HPDE6-E6E7 (cell line): Measurements from ENCODE around the gene TTC23.
A peak's percentile ranks its signal among the peaks of the same experiment; 100 is the strongest.

Experiments used
- DNase-seq: peaks from one replicate; pipeline ENCODE4 v3.0.0; 2011; ENCODE audit warnings: missing footprints; ENCODE audit errors: extremely low spot score

TTC23 gene

GRCh38 chr15:99138491-99138982 lies 110.8 kb downstream of the TTC23 start:
- no peak for DNase-seq

DNA sequence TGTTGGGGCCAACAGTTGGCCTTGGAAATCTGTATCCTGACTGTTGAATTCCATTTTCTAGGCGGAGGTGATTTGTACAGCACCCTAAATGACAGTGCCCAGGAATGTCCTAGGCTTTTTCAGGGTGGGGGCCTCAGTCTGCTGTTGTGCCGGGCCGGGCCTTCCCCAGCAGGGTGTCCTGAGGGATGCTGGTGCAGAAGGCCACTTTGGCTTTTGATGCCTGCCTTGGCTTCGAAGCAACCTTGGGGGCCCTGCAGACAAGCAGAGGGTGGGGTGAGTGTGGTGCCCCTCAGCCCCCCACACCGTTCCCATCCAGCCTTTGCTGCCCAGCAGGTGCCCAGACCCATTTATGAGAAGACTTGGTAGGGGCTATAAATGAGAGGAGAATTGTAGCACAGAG lies 111.5 kb downstream of the TTC23 start:
- no peak for DNase-seq

DNA sequence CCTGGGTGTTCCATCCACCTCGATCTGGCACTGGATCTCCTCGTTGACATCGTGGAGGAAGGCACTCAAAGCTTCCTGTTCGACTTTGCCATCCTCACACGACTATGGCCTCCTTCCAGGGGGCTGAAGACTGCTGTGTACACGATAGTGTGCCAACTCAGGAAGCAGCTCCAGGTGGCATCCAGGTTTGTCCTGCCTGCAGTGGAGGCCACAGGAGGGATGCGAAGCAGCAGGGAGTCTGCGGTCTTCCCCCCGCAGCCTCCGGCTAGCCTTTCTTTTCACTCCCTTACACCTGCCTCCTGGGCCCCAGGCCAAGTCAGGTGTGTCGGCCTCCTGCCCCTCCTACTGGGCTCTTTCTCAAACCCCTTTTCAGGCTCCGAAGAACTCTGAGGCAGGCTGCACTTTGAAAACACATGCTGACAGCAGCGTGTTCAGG lies 112.3 kb downstream of the TTC23 start:
- no peak for DNase-seq

DNA sequence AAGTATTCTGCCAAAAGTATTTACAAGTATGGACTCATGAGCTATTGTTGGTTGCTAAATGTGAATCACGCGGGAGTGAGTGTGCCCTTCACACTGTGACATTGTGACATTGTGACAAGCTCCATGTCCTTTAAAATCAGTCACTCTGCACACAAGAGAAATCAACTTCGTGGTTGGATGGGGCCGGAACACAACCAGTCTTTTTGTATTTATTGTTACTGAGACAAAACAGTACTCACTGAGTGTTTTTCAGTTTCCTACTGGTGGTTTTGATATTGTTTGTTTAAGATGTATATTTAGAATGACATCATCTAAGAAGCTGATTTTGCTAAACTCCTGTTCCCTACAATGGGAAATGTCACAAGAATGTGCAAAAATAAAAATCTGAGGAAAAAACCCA lies 114.2 kb downstream of the TTC23 start:
- DNase-seq, result no peak

GRCh38 chr15:99134317-99134821 lies 115.0 kb downstream of the TTC23 start:
- no peak for DNase-seq

DNA sequence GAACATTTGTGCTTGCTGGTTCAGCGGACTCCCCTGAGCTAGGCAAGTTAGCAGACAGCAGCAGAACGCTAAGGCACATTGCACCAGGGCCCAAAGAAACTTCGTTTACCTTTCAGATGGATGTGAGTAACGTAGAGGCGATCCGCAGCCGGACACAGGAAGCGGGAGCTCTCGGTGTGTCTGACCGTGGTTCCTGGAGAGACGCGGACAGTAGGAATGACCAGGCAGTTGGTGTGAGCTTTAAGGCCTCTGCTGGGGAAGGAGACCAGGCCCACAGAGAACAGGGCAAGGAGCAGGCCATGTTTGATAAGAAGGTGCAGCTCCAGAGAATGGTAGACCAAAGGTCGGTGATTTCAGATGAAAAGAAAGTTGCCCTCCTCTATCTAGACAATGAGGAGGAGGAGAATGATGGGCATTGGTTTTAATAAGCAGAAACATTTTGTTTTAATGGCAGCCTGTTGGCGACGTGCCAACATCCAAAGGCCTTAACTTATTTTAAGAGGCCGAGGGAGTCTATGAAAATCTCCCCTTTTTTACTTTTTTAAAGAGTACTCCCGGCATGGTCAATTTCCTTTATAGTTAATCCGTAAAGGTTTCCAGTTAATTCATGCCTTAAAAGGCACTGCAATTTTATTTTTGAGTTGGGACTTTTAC lies 116.6 kb downstream of the TTC23 start:
- no peak for DNase-seq

DNA sequence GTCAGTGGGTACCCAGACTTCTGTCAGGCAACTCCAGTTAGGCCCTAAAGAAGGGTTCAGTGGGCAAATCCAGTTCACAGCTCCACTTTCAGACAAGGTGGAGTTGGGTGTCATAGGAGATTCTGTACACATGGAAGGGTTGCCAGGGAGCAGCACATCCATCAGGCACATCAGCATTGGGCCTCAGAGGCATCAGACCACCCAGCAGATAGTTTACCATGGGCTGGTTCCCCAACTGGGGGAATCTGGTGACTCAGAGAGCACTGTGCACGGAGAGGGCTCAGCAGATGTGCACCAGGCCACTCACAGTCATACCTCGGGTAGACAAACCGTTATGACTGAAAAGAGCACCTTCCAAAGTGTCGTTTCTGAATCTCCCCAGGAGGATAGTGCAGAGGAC lies 117.3 kb downstream of the TTC23 start:
- no peak for DNase-seq

GRCh38 chr15:99131441-99132023 lies 117.8 kb downstream of the TTC23 start:
- DNase-seq, result no peak

GRCh38 chr15:99130765-99131440 lies 118.5 kb downstream of the TTC23 start:
- no peak for DNase-seq

- DNase-seq, result no peak
Measured at GRCh38 chr15:99130314-99130713, 119.1 kb downstream of the TTC23 start.

- DNase-seq, result no peak
Measured at GRCh38 chr15:99129644-99130043, 119.7 kb downstream of the TTC23 start.

DNA sequence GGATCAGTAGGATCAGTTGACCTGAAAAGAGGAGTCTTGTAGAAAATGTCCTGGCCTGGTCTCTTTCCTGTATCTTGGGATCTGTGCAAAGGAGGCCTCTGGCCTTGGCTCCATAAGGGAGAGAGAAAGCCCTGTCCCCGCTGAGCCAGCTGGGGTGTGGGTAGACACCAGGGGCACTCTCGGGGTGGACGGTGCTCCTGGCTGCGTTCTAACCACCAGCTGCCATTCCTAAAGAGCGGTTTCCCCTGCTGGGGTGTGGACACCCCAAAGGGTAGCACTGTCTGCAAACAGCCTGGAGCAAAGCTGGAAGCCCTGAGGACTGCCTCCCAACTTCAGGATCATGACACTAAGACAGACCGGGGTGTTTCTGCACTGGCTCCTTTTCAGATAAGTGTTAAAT lies 121.0 kb downstream of the TTC23 start:
- DNase-seq, result no peak

DNA sequence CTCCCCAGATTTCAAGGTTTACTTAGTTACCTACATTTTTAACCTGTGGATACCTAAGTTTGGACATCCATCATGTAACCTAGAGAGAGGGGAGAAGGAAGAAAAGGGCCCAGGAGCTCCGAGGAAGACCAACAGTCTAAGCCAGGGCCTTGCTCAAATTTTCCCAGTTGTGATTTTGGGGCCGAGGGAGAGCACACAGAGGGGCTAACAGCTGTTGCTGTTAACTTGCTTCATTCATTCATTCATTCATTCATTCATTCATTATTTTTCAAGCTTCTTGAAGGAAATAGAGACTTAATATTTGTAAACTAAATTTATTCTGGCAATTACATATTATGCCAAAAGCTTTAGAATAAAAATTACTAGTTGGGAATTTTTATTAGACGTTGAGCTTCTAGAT lies 121.6 kb downstream of the TTC23 start:
- DNase-seq, result no peak

DNA sequence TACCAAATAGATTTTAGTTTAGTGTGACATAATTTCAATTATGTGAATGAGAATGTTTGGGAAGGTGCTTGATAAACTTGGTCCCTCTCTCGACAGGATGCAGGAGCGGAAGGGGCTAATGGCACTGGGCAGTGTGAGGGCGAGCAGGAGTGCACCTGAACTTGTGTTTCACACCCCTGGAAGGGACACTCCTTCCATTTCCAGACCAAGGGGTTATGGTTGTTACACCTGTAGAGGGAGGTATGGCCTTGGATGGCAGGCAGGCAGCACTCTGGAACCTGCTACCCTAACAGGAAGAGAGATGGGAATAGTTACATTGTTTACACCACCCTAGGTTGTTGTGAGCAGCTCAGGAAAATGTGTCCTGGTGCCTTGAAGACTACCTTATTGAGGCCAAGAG lies 122.5 kb downstream of the TTC23 start:
- no peak for DNase-seq

DNA sequence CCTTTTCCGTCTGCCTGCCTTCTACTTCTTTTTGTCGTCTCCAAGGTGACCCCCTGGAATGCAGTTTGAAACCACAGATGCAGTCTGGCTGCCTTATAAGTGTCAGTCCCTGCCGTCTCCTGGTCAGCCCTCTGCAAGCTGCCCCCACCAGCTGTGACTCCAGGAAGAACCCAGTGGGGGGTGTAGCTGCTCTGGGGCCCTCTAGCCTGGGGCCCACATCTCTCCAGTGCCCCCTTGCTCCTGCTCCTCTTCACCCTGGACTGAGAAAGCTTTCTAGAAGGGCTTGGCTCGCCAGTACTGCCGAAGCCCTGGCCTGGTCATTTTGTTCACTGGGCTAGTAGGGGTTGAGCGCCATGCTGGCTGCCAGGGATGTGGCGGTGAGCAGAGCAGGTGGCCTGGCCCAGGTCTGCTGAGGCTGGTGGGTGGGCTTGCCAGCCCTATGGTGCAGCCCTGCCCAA lies 123.2 kb downstream of the TTC23 start:
- no peak for DNase-seq

DNA sequence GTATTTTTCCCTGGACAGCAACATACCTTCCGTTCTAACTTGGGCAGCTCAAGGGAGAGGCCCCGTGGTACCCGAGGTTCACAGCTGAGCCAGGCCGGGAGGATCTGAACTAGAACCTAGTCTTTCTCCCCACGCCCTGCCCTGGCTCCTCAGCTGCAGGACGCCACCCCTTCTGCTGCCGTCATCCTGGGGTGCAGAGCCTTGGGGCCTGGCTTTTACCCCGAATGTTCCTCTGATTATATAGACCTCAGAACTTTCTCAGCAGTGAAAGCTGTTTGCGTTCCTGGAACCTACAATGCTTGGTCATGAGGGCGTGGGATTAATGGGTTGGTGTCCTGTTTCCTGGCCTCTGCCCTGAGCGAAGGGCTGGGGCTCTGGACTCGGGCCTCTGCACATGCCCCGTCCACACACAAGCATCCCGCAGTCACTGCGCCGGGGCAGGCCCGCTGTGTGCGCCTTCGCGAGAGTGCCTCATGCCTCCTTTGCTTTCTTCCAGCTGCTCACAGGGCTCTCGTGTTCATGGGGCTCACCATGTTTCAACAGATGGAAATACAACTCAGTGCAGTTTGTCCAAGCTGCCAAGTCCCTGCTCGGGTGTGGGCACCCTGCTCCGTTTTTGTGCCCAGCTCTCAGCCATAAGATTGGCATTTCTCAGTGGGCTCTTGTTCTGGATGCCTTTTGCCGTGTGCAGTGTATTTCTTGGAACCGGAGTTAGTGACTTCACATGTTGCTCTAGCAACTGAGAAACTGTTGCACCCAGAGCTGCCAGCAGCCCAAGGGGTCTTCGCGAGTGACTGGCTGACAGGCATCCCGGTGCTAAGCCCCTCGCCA lies 124.1 kb downstream of the TTC23 start:
- DNase-seq, result no peak

DNA sequence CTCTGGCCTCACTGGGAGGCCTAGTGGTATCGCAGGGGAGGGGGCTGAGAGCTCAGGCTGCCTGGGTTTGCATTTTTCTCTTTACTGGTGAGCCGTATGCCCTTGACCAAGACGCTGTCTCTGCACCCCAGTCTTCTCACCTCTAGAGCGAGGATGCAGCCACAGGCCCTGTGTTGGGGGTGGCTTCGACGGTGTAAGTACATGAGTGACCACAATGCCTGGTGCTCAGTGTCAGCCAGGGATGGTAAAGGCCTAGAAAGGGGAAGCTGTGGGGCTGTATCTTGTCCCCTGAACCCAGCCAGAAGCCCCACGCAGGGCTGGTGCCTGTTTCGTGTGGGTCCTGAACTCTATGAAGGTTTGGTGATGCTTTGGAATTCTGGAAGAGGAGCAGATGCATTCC lies 124.7 kb downstream of the TTC23 start:
- no peak for DNase-seq

DNA sequence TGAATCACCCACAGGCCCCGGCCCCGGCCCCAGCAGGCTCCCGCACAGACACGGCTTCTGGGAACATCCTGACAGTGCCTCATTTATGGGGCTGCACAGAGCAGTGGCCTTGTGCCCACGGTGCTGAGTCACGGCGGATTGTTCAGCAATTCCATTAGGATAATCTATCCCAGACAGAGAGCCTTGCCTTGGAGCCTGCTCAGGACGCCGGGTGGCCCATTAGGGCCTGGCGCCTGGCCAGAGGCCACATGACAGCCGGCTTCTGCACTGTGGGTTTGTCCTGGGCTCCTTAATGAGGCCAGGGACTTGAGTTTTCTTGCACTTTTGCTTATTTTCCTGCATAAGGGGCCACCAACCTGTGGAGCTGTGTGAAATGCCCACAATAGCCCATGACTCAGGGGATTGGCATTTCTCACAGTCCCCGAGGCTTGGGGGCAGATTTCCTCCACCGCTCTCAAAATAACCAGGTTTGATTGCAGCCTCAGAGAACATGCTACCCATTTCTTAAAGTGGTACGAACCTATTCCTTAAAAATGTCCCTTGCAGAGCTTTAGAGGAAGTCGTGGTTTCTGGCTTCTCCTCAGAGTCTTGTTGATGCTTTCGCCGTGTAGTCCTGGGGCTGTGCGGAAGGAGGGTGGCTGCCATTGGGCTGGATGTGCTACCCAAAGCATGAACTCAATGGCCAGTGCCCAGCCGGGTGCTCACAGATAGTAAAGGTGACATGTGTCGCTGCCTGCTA lies 125.5 kb downstream of the TTC23 start:
- peak; percentile 64 for DNase-seq

DNA sequence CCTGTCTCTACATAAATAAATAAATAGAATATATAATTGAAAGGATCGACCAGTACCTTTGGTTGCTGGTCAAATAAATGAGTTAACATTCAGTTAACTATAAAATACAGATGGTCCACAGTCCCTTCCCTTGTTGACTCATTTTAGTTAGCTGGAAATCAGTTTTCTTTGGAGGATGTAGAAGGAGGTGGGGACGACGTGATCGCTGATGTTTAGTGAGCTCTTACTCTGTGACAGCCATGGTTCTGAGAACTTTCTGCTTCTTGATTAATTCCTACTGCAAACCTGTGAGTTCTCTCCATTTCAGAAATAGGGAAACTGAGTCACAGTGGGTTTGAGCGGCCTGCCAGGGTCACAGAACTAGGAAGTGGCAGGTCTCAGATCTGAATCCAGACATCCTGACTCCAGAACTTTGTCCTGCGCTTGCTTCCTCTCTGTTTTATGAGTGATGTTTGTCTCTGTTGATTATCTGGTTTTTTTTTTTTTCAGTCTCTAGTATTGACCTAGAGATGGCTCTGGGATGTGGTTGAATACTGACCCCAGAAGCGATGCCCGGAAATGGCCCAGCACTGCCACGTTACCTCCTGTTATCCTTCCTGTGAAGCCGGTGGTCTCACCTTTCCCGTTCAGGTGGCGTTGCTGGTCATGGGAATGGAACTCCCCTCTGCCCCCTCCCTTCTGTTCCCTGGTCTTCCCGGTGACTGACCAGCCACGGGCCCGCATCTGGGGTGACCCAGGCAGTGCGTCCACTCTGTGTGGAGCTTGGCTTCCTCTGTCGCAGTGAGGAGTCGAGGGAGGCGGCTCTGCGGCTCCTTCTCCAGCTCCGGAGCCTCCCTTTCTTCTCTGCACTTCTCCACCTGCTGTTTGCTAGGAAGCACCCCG lies 126.3 kb downstream of the TTC23 start:
- DNase-seq, result no peak
